AG10803 (cell line): ENCODE results near the gene B3GALNT1.

Experiments
- DNase-seq: peaks from one replicate; pipeline ENCODE4 v3.0.0; 2010; ENCODE audit warnings: low read depth
- H3K4me3 ChIP-seq: 2 replicates; pipeline ENCODE4 v1.5.1; 2011; ENCODE audit warnings: mild to moderate bottlenecking, low read length, control low read depth
- TF ChIP-seq, protein P1 (sequence below): conservative IDR thresholded peaks from 2 replicates; pipeline ENCODE4 v1.5.1; 2011; ENCODE audit warnings: mild to moderate bottlenecking, low read length, control low read depth, inconsistent platforms

The B3GALNT1 gene

GRCh38 chr3:161069511-161070251, 35.5 kb downstream of the B3GALNT1 start:
- peak; percentile 58 for DNase-seq
- TF ChIP-seq, protein P1, sequence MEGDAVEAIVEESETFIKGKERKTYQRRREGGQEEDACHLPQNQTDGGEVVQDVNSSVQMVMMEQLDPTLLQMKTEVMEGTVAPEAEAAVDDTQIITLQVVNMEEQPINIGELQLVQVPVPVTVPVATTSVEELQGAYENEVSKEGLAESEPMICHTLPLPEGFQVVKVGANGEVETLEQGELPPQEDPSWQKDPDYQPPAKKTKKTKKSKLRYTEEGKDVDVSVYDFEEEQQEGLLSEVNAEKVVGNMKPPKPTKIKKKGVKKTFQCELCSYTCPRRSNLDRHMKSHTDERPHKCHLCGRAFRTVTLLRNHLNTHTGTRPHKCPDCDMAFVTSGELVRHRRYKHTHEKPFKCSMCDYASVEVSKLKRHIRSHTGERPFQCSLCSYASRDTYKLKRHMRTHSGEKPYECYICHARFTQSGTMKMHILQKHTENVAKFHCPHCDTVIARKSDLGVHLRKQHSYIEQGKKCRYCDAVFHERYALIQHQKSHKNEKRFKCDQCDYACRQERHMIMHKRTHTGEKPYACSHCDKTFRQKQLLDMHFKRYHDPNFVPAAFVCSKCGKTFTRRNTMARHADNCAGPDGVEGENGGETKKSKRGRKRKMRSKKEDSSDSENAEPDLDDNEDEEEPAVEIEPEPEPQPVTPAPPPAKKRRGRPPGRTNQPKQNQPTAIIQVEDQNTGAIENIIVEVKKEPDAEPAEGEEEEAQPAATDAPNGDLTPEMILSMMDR, result no peak
- H3K4me3 ChIP-seq, result no peak overlapping the region

DNA sequence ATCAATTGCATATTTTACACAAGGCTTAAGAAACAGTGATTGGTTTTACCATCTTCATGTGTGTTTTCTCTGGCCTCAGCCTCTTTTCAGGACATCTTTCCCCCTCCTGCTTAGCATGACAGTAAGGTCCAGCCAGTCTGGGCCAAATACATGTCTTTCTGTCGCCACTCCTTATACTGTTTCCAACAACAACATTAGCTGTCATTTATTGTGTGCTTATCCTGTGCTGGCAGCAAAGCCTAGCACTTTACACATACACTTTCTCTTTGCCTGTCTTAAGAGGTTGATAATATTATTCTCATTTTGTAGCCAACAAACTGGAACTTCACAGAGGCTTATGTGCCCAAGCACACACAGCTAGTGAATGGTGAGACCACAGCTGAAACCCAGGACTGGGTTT, 37.8 kb downstream of the B3GALNT1 start:
- TF ChIP-seq, protein P1, result no peak
- H3K4me3 ChIP-seq, result no peak overlapping the region
- DNase-seq, result no peak

- DNase-seq, result no peak
- no peak overlapping the region for H3K4me3 ChIP-seq
Measured at GRCh38 chr3:161066930-161067329, 38.2 kb downstream of the B3GALNT1 start.

DNA sequence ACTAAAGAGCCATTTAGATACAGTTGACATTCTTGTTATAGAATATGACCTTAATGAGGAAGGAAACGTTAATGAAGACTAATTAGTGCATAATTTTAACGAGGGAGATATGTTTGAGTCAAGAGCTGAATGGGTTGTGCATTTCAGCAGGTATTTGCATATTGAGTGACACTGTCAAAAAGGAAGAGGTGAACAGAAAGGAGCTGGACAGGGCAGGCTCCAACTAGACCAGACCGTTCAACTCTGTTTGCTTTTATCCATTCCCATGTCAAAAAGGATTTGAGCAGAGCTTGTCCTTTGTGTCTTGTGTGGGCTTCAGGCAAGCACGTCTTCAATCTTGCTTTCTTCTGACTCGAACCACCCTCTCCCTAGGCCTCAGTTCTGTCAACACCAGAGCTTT, 40.7 kb downstream of the B3GALNT1 start:
- TF ChIP-seq, protein P1, result no peak
- no peak for DNase-seq
- no peak overlapping the region for H3K4me3 ChIP-seq

More at GRCh38 chr3:161066930-161067329, 38.2 kb downstream of the B3GALNT1 start:
- TF ChIP-seq, protein P1, result no peak

DNA sequence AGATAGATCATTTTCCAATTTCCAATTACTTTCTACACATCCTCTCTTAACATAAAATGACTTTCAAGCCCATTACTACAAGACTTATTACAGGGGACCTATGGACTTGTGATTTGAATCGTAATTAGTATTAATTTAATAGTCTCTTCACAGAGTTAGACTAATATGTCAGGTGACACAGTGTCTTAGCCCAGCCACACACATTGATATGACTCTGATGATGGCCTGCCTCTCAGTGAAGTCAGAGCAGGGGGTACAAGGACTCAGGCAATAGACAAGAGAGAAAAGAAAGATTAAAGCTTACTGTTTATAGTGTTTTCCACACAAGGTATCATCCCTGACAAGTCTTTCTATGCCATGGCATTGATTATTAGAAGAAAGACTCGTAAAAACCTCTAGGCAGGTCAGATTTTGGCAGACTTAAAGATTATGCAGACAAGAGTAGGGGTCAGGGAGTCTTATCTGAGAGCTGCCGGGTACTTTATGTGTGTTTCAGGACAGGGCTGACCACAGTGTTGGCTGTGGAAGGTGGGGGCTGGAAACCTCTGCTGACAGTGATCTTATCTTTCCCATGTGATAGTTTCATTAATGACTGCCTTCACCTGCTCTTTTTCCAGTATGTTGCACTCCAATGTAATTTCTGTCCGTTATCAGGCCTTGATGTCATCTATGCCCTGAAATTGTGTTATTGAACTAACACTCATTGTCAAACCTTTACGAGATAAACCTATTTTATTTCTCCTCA, 50.1 kb downstream of the B3GALNT1 start:
- no peak for DNase-seq
- TF ChIP-seq, protein P1, result no peak
- H3K4me3 ChIP-seq, result no peak overlapping the region

- DNase-seq, result no peak
- H3K4me3 ChIP-seq, result no peak overlapping the region
- TF ChIP-seq, protein P1, result no peak
Measured at GRCh38 chr3:161051856-161052255, 53.3 kb downstream of the B3GALNT1 start.

GRCh38 chr3:161050935-161051334, 54.2 kb downstream of the B3GALNT1 start:
- TF ChIP-seq, protein P1, result no peak
- H3K4me3 ChIP-seq, result no peak overlapping the region
- no peak for DNase-seq
